Measurements from ENCODE around the gene SF3B5. TPM values are rescaled to one million over a fixed set of nuclear protein-coding genes. Genes with fewer than 3 reads are reported as not detected.

The SF3B5 gene
- total and polyA plus RNA-seq, 2 experiments from 2014 or later = 151 to 183 TPM

- no peaks in the 10 kb centered on the region for H4K20me1 ChIP-seq (replicated peaks; ENCODE audit: insufficient read depth)
- no peak overlapping the region for H3K27ac ChIP-seq (ENCODE audit: low read depth)
- peaks cover 13% of the 10 kb centered on the region; the same call in 1 of the 2 replicates for H3K9me2 ChIP-seq (ENCODE audit: insufficient read depth)
- ATAC-seq (no peak), DNase-seq (ENCODE audit: low spot score) (no peak)
- no peaks in the 10 kb centered on the region for H3K27me3 ChIP-seq (ENCODE audit: insufficient read depth)
- no peaks in the 10 kb centered on the region for H3K36me3 ChIP-seq (ENCODE audit: insufficient read depth)
- H2AFZ ChIP-seq = no peak overlapping the region
- no peaks in the 10 kb centered on the region for H3K4me1 Mint-ChIP-seq
- H3K4me3 Mint-ChIP-seq = no peak overlapping the region
- no peak overlapping the region for H3K4me3 ChIP-seq
- no peaks in the 10 kb centered on the region for H3K36me3 Mint-ChIP-seq (ENCODE audit: low read depth)
- no peaks in the 10 kb centered on the region for H3K9me3 Mint-ChIP-seq
- H3F3A ChIP-seq (replicated peaks; ENCODE audit: low read depth) = no peaks in the 10 kb centered on the region
- no peak overlapping the region for H3K27ac Mint-ChIP-seq
- H3K4me2 ChIP-seq = no peak overlapping the region
- no peaks in the 10 kb centered on the region for H3K4me1 ChIP-seq (ENCODE audit: insufficient read depth)
- no peaks in the 10 kb centered on the region for H3K79me2 ChIP-seq (replicated peaks; ENCODE audit: insufficient read depth)
- no peaks in the 10 kb centered on the region for H3K27me3 Mint-ChIP-seq (ENCODE audit: insufficient read depth, low read depth, poor library complexity)
- TF ChIP-seq REST (IDR thresholded peaks at IDR 0.05; ENCODE audit: unreplicated experiment) (no peak), ZNF331 (CRISPR knock-in tag; IDR thresholded peaks at IDR 0.05; ENCODE audit: low read depth) (no peak), EZH2phosphoT487 (IDR thresholded peaks at IDR 0.05; ENCODE audit: unreplicated experiment) (no peak), POLR2AphosphoS5 (IDR thresholded peaks at IDR 0.05; ENCODE audit: low read depth) (no peak), JUNB (IDR thresholded peaks at IDR 0.05; ENCODE audit: unreplicated experiment) (no peak), CTCF (conservative IDR thresholded peaks at IDR 0.05; ENCODE audit: low read depth in 2 of 2) (no peak), STAT1 (IDR thresholded peaks at IDR 0.05; ENCODE audit: unreplicated experiment) (no peak), ZNF114 (CRISPR knock-in tag; IDR thresholded peaks at IDR 0.05) (no peak), EZH2 (IDR thresholded peaks at IDR 0.05; ENCODE audit: low read depth, unreplicated experiment) (no peak), NANOG (IDR thresholded peaks at IDR 0.05; ENCODE audit: borderline replicate concordance) (no peak), ZNF462 (CRISPR knock-in tag; IDR thresholded peaks at IDR 0.05) (no peak), CREB1 (CRISPR knock-in tag; IDR thresholded peaks at IDR 0.05; ENCODE audit: low read depth) (no peak), ETS1 (IDR thresholded peaks at IDR 0.05) (no peak)
Observed at GRCh38 chr6:144119376-144119775, 24.0 kb upstream of the SF3B5 start.

Data from GM23338 (cell line).